ENCODE data around the gene RDH11. TPM values are rescaled to one million over a fixed set of nuclear protein-coding genes. Genes with fewer than 3 reads are reported as not detected.

RDH11 gene, protein sequence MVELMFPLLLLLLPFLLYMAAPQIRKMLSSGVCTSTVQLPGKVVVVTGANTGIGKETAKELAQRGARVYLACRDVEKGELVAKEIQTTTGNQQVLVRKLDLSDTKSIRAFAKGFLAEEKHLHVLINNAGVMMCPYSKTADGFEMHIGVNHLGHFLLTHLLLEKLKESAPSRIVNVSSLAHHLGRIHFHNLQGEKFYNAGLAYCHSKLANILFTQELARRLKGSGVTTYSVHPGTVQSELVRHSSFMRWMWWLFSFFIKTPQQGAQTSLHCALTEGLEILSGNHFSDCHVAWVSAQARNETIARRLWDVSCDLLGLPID
- total RNA-seq, result 10 to 100 TPM; 39.3 to 70.2 (median 58.8) TPM

DNA sequence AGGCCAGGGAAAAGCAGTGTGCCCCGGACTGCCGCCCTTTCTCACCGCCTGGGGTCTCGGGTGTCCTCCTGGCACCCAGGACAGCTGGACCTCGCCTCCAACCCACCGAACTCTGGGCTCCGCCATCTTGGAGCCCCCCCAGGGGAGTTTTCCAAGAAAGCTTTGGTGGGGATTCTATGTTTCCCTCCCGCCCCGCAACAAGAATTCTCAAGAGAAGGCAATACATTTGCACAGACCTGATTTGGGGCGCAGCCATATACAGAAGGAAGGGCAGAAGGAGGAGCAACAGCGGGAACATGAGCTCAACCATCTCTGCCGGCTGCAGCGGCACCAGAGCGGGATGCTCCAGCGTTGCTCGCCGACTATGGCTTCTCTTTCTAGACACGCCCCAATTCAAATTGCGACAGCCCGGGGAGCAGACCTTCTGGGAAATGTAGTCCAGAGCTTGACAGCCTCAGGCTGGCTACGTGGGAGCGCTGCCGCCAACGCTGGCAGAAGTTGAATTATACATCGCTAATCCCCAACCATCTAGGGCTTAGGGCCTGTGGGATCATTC is at the start of gene RDH11:
Gene RDH11, minus strand, starts transcription at position 371 of the 556 bp plus-strand sequence. Its CDS starts 61 bp downstream, at position 310.
- H3K27ac ChIP-seq, result peak within 1 kb of the TSS; percentile 81
- H3K4me1 ChIP-seq, result peaks cover 9% of the 10 kb centered on the region
- no peaks in the 10 kb centered on the region for H3K27me3 ChIP-seq
- H3K36me3 ChIP-seq, result peaks cover 11% of the 10 kb centered on the region
- DNase-seq (ENCODE audit: low spot score in 2 of 2), result peak; percentile 93 to 94
- H3K9me3 ChIP-seq, result no peaks in the 10 kb centered on the region
- TF ChIP-seq, protein P1, sequence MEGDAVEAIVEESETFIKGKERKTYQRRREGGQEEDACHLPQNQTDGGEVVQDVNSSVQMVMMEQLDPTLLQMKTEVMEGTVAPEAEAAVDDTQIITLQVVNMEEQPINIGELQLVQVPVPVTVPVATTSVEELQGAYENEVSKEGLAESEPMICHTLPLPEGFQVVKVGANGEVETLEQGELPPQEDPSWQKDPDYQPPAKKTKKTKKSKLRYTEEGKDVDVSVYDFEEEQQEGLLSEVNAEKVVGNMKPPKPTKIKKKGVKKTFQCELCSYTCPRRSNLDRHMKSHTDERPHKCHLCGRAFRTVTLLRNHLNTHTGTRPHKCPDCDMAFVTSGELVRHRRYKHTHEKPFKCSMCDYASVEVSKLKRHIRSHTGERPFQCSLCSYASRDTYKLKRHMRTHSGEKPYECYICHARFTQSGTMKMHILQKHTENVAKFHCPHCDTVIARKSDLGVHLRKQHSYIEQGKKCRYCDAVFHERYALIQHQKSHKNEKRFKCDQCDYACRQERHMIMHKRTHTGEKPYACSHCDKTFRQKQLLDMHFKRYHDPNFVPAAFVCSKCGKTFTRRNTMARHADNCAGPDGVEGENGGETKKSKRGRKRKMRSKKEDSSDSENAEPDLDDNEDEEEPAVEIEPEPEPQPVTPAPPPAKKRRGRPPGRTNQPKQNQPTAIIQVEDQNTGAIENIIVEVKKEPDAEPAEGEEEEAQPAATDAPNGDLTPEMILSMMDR (IDR thresholded peaks at IDR 0.05), result no peak
- TF ChIP-seq EP300 (IDR thresholded peaks at IDR 0.05) (no peak), POLR2AphosphoS5 (IDR thresholded peaks at IDR 0.05) (peak in 2 of 3 donors; percentile 41 to 71), POLR2A (IDR thresholded peaks at IDR 0.05) (peak in 1 of 2 donors; percentile 16)
- WGBS, result 0% methylated on average over 22 of the region's 25 CpGs
- peak within 1 kb of the TSS; percentile 80 for H3K4me3 ChIP-seq

DNA sequence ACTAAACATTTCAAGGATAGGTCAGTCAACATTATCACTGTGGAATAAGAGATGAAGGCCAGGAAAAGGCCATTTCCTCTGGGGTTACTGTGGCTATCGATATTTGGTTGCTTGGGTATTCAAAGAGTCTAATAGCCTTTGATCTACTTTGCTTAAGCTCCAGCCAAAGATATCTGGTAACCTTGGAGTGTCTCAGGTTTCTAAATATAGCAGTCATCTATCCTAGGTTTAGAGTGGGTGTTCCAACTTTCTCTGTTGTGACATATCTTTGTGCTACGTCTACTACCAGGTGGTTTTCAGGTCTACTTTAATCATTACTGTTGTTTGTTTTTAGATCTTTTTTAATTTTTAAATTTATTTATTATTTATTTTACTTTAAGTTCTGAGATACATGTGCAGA is 48.5 kb upstream of the RDH11 start:
- Histone ChIP-seq H3K4me3 (no peak overlapping the region), H3K27ac (no peak overlapping the region), H3K36me3 (peaks cover 21% of the 10 kb centered on the region), H3K9me3 (no peaks in the 10 kb centered on the region), H3K27me3 (no peaks in the 10 kb centered on the region), H3K4me1 (peaks cover 6% of the 10 kb centered on the region)
- 59% methylated on average over 2 of the region's 2 CpGs for WGBS
- DNase-seq (ENCODE audit: low spot score in 2 of 2), result no peak
- TF ChIP-seq, protein P1 (IDR thresholded peaks at IDR 0.05), result no peak
- TF ChIP-seq POLR2A (IDR thresholded peaks at IDR 0.05), result no peak
- TF ChIP-seq POLR2AphosphoS5 (IDR thresholded peaks at IDR 0.05), result no peak
- no peak for TF ChIP-seq EP300 (IDR thresholded peaks at IDR 0.05)

DNA sequence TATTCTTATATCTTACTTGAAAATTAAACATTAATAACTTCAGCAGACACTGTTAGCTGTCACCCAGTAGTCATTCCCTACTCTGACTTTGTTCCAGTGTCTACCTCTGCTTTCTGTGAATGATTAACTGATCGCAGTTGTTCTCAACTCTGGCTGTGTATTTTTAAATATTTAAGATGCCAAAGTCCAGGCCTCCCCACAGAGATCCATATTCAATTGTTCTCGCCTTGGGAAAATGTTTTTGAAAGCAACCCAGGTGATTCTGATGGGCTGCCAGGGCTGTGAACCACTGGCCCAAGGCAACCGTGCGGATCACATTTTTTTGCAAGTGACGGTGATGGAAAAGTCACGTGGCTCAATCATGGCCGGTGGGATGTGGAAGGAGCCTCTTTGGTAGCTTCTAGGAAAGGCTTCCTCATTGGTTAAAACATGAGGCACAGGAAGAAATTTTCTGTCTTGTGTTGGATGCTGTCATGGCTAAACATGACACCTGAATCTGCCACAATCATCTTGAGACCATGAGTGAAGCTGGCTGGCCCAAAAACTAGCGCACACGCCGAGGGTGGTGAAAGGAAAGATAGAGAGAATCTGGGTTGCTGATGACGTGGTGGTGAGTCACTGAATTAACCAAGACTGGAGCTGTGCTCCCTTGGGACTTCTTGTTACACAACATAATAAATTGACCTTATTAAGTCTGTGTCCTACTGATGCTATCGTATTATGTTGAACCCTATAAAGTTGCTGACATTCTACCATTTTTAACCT is 43.4 kb upstream of the RDH11 start:
- Histone ChIP-seq H3K27me3 (no peaks in the 10 kb centered on the region), H3K4me3 (no peak overlapping the region), H3K36me3 (no peaks in the 10 kb centered on the region), H3K9me3 (no peaks in the 10 kb centered on the region), H3K4me1 (peaks cover 6% of the 10 kb centered on the region), H3K27ac (no peak overlapping the region)
- TF ChIP-seq POLR2AphosphoS5 (IDR thresholded peaks at IDR 0.05) (peak in 2 of 3 donors; percentile 48 to 68), EP300 (IDR thresholded peaks at IDR 0.05) (no peak)
- peak; percentile 81 to 86 for DNase-seq (ENCODE audit: low spot score in 2 of 2)
- 60% methylated on average over 12 of the region's 12 CpGs for WGBS

DNA sequence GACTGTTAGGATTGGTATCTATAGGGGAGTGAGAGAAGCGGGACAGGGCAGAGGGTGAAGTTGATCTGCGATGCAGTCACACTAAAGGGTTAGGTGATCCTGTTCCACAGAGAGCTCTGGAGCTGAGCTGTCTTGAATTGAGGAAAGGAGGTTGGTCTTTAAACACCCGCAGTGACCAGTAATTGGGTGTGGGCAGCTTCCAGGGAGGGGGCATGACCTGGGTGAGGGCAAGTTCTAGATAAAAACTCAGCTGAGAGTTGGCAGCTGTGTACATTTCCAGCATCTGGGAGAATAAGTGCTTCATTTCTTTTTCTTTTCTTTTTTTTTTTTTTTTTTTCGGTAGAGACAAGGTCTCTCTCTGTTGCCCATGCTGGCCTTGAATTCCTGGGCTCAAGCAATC is 41.2 kb upstream of the RDH11 start:
- Histone ChIP-seq H3K9me3 (no peaks in the 10 kb centered on the region), H3K27me3 (no peaks in the 10 kb centered on the region), H3K4me1 (peaks cover 6% of the 10 kb centered on the region), H3K4me3 (no peak overlapping the region), H3K36me3 (no peaks in the 10 kb centered on the region), H3K27ac (no peak overlapping the region)
- DNase-seq (ENCODE audit: low spot score in 2 of 2), result no peak
- 91% methylated on average over 4 of the region's 4 CpGs for WGBS
- no peak for TF ChIP-seq POLR2A (IDR thresholded peaks at IDR 0.05)
- no peak for TF ChIP-seq EP300 (IDR thresholded peaks at IDR 0.05)
- TF ChIP-seq, protein P1 (IDR thresholded peaks at IDR 0.05), result no peak
- TF ChIP-seq POLR2AphosphoS5 (IDR thresholded peaks at IDR 0.05), result no peak

DNA sequence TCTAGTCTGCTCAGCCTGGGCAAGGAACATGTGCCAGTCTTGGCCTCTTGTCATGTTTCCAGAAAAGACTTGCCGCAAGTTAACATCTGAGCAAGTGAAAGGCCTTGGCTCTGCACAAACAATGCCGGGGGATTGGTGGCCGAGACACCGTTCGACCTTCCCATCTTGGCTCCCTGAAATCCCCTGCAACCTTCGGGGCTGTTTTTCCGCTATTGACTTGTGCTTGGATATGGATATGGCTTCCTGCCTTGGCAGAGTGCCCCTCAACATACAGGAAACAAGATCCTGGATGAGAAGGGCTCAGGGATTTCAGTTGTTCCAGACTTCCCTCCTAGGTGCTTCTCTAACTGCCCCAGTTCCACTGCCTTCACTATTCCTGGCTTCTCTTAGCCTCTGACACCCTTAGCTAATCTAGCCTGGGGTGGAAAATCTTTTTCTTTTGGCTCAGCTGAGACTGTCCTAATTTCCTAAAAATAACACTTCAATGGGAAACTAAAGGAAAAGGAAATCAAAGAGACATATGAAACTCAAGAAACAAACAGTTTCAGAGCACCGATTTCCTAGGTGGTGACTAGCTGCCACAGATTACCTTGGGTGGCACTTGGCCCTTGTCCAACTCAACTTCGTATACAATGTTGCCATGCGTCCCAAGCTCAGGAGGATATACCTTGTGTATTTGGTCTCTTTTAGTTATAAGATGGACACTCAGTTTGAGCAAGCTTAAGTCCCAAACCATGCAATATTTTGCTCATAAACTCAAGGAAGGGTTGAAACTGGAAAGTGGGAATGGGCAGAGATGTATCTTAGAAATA is 40.0 kb upstream of the RDH11 start:
- no peaks in the 10 kb centered on the region for H3K27me3 ChIP-seq
- DNase-seq (ENCODE audit: low spot score in 2 of 2), result no peak
- 76% methylated on average over 10 of the region's 10 CpGs for WGBS

More for the DNA sequence above, 40.0 kb upstream of the RDH11 start:
- Histone ChIP-seq H3K27ac (no peak overlapping the region), H3K9me3 (no peaks in the 10 kb centered on the region), H3K36me3 (no peaks in the 10 kb centered on the region), H3K4me1 (peaks cover 6% of the 10 kb centered on the region), H3K4me3 (no peak overlapping the region)
- TF ChIP-seq EP300 (IDR thresholded peaks at IDR 0.05) (no peak), POLR2A (IDR thresholded peaks at IDR 0.05) (no peak), POLR2AphosphoS5 (IDR thresholded peaks at IDR 0.05) (no peak)
- TF ChIP-seq, protein P1 (IDR thresholded peaks at IDR 0.05), result no peak

All from suprapubic skin (tissue), 4 donors.